Ramos (cell line): Measurements from ENCODE around the gene TAF8.
"Not testable (repeated sequence)": the region's sequence is repeated elsewhere in the genome, so short reads cannot be mapped to it uniquely, and the experiment has no call there.

Experiments
- in situ Hi-C: fragments of 300-500 bp; cut with MboI; formaldehyde crosslinking; loops from one replicate; pipeline ENCODE4 v1.14.3; 2022; ENCODE audit warnings: low sequenced_read_pairs; ENCODE audit not compliant: unreplicated experiment

TAF8 gene

DNA sequence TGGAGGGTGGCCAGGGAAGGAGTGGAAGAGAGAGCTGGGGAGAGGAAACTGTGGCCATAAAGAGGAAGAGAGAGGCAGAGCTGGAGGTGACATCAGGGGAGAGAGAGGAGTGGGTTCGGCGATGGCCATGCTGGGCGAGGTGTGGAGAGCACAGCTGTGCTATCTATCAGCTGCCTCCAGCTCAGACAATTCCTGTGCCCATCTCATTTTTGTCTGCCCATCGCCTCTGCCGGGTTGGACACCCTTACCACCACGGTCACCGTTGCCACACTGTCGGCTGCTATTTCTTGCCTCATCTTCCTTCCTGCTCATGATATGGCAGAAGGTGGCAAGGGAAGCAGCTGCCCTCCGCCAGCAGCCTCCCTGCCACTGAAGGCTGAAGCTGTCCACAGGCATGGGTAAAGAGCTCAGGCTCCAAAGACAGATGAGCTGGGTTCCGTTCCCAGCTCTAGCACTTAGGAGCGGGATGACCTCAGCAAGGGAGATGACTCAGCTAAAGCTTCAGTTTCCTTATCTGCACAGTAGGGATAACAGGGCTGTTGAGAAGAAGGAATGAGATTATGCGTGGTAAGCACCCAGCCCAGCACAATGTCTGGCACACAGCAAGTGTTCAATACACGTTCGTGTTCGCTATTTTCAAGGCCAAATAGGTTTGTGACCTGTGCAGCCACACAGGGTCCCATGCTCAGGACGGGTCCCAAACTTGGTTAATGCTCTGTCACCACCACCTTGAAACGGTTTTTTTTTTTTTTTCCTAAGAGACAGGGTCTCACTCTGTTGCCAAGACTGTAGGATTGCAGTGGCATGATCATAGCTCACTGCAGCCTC lies 21.9 kb upstream of the TAF8 start:
- in situ Hi-C loops, result no loop called here

DNA sequence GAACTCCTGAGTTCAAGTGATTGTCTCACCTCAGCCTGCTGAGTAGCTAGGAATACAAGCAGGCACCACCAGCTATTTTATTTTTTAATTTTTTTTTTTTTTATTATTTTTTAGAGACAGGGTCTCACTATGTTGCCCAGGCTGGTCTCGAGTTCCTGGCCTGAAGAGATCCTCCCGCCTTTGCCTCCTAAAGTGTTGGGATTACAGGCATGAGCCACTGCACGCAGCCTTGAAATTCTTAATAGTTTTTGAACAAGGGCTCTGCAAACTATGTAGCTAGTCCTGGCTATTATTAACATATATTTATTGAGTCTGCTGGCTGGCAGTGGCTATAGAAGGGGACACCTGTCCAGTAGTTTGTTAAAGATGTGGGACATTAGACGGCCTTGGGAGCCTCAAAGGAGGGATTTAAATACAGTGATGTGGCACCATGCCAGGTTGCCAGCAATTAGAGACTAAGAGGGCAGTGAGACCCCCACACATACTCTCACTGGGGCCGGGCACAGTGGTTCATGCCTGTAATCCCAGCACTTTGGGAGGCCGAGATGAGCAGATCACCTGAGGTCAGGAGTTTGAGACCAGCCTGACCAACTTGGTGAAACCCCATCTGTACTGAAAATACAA lies 21.1 kb upstream of the TAF8 start:
- in situ Hi-C loops, result no loop called here

DNA sequence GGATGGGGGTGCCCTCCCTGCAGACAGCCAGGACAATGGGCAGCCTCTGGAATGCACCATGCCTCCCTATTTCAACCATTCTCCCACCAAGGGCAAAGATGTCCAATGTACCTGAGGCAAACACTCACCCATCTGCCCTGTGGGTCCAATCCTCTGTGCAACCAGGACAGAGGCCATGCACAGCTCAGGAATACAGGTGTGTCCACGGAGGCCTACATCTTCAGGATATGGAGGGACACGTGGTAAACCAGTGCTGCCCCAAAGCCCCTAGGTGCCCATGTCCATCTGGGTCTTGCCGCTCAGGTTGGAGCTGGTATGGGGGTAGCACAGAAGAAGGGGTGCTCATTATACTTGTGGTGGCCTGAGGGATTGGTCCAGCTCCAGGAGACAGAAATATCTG lies 20.4 kb upstream of the TAF8 start:
- in situ Hi-C loops, result no loop called here

DNA sequence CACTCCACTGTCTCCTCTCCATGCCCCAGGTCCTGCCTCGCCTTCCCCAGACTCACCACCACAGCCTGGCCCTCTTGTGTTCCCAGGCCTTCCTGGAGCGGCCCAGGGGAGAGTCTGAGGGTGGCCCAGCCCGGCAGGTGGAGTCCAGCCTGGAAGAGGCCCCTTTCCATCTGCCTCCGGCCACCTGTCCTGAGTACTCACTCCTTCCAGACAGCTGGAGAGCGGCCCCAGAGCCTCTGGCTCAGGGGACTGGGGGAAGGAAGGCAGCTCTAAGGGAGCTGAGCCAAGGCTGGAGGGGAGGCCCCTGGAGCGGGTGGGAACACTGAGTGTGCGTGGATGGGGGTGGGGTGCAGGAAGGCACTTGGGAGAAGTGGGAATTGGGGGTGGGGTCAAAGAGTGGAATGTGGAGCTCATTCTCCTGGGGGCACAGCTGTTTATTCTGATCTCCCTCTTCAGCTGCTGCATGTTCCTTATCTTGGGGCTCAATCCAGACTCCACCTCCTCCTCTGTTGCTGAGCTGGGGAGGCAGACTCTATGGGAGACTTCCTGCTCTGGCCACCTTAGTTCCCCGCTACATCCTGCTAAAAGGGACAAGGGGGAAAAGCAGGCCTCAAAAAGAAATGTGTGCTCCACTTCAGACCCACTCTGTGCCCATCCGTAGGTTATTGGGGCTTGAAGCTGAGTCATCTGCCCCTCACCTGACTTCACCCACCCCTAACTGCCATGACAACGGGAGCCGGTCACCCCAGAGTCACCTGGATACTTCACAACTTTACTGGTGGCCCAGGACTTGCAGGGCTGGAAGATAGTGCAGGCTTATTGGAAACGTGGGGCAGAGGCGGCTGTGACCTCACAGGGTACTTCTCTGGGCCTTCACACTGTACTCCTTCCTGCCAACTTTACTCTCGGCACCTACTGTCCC lies 19.5 kb upstream of the TAF8 start:
- in situ Hi-C loops, result no loop called here

DNA sequence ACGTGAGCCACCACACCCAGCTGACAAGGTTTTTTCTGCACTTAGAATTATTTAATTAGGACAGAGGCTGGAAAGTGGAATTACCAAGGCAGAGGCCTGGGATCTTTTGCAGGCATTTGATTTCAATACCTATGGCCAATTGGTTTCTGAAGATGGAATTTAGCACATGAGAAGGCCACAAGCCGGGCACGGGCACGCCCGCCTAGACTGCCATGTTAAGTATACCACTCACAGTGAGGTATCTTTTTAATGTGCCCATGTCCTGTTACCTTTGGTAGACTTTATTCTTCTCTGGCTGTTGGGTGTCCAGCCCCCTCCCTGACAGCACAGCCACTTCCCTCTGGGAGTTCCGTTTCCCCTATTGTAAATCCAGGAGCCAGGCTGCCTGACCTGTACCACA lies 18.0 kb upstream of the TAF8 start:
- in situ Hi-C loops, result no loop called here

DNA sequence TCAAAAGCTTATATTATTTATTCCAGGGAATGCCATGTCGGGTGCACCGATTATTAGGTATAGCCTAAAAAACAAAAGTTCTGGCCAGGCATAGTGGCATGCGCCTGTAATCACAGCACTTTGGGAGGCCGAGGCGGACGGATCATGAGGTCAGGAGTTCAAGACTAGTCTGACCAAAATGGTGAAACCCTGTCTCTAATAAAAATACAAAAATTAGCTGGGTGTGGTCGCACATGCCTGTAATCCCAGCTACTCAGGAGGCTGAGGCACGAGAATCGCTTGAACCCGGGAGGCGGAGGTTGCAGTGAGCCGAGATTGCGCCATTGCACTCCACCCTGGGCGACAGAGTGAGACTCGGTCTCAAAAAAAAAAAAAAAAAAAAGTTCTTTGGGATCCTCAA lies 12.7 kb upstream of the TAF8 start:
- in situ Hi-C loops, result not testable (repeated sequence)

DNA sequence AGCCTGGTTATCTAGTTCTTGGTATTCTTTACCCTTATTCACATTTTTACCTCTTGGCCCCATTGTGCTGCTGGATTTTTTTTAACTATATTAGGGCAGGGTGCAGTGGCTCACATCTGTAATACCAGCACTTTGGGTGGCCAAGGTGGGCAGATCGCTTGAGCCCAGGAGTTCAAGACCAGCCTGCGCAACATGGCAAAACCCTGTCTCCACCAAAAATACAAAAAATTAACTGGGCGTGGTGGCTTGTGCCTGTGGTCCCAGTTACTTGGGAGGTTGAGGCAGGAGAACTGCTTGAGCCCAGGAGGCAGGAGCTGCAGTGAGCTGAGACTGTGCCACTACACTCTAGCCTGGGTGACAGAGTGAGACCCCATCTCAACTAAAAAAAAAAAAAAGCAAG lies 12.2 kb upstream of the TAF8 start:
- in situ Hi-C loops, result no loop called here

DNA sequence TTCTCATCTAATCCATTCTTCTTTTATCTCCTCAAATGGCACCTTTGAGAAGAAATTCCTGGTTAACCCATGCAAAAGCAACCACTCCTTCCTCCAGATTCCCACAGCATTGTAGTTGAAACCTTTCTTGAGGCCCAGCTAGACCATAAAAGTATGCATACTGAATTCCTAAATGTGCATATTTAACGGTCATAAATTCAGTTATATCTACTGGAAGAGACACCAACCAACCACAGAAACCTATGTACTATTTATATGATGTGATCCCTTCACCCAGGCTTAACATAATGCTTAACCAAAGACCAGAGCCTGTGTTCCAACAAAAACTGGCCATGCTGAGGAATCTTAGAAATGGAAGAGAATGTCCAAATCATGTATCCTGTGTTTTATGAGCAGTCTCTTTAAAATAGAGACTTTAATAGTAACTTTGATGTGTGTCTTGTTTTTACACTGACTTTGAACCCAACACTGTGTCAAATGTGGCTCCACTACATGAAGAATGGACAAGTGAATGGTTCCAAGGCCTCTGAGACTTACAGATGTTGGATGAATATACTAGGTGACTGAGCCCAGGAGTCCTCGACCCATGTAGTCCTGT lies 11.4 kb upstream of the TAF8 start:
- in situ Hi-C loops, result no loop called here

DNA sequence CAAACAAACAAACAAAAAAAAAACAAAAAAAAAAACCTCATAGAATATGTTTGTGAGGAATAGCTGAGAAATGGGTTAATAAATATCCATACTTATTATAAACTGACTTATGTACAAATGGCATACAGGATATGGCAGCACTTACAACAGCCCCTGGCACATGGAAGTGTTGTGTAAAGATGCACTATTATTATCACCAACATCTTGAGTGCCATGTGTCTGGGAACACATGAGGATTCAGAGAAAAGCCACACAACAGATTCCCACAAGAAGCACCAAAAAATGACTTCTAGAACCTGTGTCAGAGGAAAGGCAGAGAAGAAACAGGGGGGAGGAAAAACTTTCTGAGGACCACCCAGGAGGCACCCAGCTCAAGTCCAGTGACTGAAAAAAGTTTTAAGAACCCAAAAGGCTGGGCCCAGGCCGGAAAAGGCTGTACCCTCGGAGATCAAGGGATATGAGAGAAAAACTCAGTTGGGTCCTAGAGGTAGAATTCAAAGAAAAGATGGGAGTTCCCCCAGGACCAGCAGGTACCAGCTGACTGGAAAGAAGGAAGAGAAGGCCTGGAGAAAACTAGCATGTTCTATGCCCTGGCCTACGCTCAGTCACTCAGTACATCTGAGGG lies 9.4 kb upstream of the TAF8 start:
- in situ Hi-C loops, result loop anchor here (5.0 kb wide), 2 partner anchors 109 to 194 kb away; no protein-coding TSS in a partner anchor

DNA sequence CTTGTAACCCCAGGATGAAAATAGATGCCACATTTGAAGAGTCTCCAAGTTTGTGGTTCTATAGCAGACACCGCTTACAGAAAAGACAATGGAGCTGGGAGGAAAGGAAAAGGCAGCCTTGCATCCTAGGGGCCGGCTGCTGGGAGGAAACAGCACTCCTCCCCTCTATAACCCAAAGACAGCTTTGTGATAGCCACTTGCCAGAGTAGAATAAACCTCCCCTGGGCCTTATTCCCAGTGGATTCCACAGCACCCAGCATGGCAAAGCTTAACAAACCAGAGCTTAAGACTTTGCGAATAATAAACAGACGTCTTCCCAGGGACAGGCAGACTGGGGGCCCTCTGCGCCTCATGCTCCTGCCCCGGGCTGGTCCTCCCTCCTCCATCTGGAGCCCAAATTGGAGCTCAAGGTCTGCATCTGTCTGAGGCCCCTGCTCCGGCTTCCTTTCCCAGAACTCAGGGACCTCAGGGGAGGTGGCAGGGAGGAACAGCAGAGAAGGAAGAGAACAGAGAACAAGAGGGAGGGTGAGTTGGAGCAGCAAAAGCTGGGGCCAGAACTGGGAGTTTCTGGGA lies 8.8 kb upstream of the TAF8 start:
- in situ Hi-C loops, result loop anchor here (5.0 kb wide), 2 partner anchors 109 to 194 kb away; no protein-coding TSS in a partner anchor

DNA sequence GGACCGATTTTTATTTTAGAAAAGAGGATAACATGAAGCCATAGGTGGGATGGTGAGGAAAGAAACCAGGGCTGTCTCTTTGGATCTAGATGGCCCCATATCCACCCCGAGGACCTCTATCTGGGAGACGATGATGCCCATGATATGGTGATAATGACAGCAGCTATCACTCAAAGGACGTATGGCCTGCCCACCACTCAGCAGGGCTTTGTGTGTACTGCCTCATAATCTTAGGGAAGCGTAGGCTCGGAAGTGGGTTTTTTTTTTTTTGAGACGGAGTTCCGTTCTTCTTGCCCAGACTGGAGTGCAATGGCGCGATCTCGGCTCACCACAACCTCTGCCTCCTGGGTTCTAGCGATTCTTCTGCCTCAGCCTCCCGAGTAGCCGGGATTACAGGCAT lies 8.2 kb upstream of the TAF8 start:
- in situ Hi-C loops, result loop anchor here (5.0 kb wide), 2 partner anchors 110 to 195 kb away; no protein-coding TSS in a partner anchor

DNA sequence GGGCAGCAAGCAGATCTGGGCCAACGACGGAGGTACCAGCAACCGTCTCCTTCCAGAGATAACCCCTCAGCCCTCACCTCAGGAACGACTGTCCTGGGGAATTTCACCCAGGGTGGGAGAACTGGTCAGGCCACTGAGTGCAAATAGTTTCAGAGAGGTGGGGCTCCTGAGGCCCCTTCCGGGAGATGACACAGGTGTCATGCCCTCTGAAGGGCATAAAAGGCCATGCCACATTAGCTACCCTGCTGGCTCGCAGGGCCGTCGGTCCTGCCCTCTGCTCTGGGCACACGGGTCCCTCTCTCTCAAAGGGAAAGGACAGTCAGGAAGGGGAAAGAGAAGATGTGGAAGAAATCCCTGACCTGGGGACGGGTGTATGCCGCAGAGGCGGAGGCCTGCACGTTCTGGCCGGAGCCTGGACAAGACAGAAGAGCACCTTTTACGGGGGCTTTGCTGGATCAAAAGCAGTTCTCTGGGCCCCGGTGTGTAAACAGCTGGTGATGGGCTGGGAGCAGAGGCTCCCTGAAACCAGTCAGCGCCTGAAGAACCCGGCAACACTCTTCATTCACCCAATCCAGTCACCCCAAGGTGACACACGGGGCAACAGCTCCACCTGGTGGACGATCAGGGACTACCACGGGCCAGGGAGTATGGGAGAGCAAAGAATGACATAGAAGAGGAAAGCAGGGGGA lies 6.4 kb upstream of the TAF8 start:
- in situ Hi-C loops, result loop anchor here (5.0 kb wide), 2 partner anchors 112 to 197 kb away; no protein-coding TSS in a partner anchor

DNA sequence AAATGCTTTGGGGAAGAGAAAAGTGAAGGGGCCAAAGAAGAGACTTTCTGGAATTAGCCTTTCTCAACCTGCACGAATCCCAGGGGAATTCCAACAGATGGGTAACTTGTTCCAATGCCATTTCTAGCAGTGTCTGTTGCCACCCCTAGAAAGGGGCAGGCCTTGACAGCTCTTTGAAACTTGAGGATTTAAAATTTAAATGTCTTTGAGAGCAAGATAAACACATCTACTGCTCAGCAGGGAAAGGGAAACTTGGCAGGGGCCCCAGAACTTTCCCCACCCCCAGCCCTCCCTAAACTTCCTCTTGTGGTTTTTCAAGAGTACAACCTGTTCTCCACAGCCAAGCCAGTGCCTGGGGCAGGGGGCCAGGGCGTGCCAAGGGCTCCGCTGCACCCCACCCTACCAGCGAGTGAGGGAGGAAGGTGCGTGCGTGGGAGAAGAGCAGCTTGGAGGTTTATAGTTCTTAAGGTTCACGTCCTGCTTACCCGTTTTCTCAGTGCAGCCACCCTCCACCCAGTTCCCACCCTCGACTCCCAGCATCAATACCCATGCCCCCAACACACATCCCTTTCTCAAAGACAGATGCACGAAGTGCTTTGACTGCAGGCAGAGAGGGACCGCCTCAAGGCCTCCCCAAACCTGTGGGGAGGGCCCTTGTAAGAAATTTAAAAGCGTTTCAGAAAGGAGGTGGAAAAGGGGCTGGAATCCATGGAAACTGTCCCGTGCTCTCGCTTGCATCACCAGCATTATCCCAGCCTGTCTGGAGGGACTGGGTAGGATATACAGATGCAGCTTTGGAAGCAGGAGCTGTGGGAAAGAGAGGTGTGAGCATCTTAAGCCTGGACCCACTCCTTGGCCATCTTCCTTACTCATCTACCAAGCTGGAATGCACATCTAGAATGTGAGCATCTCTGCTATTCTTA lies 4.5 kb upstream of the TAF8 start:
- in situ Hi-C loops, result loop anchor here (5.0 kb wide), 1 partner anchor 258 kb away; the partner anchor contains the start of gene TOMM6

DNA sequence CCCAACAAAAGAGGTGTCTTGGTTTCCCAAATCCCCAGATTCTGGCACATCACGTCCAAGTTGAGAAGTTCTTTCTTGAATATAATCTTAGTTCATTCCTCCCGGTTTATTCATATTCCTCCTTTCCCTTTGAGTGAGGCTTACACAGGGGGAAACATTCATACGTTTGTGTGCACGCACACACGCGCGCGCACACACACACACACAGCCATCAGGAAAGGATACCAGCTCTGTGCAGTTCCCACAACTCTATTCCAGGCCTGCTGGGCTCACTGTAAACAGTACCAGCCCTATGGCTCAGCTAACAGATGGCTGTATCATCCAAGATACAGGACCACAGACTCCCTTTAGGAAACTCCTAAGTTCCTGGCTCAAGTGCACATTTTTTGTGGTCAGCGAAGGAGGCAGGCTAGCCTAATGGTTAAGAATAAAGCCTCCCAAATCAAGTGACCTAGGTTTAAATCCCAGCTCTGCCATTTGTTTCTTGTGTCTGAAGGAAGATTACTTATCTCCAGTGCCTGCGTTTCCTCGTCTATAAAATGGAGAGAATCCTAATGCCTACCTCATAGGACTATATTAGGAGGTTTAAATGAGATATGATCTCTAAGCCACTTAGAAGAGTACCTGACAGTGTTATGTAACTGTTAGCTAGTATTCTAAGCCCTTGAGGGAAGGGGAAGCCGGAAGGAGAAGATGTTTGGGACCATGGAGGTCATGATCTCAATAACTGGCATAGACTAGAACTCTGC lies 3.7 kb upstream of the TAF8 start:
- in situ Hi-C loops, result loop anchor here (5.0 kb wide), 1 partner anchor 259 kb away; the partner anchor contains the start of gene TOMM6

DNA sequence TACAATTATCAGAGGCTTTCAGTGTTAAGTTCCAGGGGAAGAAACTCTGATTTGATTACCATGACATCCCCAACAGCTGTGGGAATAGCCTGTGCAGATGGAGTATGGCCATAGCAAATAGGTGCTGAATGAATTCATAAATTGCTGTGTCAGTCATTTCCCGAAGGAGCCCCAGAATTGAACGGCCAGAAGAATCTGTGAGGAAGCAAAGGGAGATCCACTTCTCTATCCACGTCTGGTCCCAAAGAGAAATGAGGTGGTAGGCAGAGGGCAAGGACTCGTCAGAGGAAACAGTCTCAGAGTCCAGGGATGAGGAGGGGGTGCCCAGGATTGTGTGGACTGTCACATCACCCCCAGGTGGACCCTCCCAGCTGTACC lies 3.1 kb upstream of the TAF8 start:
- in situ Hi-C loops, result loop anchor here (5.0 kb wide), 1 partner anchor 260 kb away; the partner anchor contains the start of gene TOMM6

DNA sequence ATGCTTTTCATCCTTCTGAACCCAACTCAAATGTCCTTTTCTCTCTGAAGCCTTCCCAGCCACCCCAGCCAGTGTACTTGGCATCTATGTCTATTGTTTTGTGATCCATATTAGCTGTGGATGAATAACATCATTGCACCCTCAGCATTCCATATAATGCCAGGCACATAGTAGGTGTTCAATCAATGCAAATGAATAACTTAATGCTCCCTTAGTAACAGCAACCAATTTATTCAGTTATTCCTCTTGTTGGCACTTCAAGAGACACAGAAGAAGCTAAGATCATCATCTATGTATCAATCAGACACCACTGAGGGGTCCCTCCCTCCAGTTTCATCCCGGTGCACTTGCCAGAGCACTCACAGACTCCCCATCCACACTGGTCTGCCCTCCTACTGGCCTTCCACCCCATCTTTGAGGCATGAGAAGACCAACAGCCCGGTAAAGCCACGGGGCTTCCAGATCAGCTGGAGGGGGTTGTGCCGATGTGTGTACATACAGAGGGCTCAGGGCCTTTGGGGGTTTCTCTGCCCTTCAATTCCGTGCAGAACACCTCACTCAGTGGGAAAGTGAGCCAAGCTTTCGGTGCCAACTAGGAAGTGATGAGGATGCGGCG lies 2.4 kb upstream of the TAF8 start:
- in situ Hi-C loops, result loop anchor here (5.0 kb wide), 1 partner anchor 261 kb away; the partner anchor contains the start of gene TOMM6
